ENCODE measurements around the gene OR1A2. TPM values are rescaled to one million over a fixed set of nuclear protein-coding genes. Genes with fewer than 3 reads are reported as not detected.
"Not testable (repeated sequence)": the region's sequence is repeated elsewhere in the genome, so short reads cannot be mapped to it uniquely, and the experiment has no call there.

Gene OR1A2
- total and polyA plus RNA-seq, 2 of the 4 experiments (the other 2 are of a cell fraction): not detected

- H4K20me1 ChIP-seq (ENCODE audit: insufficient read depth, low read length); H3K36me3 ChIP-seq (ENCODE audit: control insufficient read depth, insufficient read depth, low read length); H3K4me2 ChIP-seq (ENCODE audit: low read depth, low read length); H3K23ac ChIP-seq (ENCODE audit: low read depth, low read length); H3K27me3 ChIP-seq (ENCODE audit: control insufficient read depth, insufficient read depth, low read length); CTCF ChIA-PET; H3K4me3 ChIP-seq (ENCODE audit: insufficient read depth, low read depth, low read length); H2BK20ac ChIP-seq (ENCODE audit: low read depth, low read length); intact Hi-C loops (cut with micrococcal nuclease); H2BK5ac ChIP-seq (ENCODE audit: low read depth, low read length, poor library complexity, severe bottlenecking); H3K27ac ChIP-seq (ENCODE audit: insufficient read depth, low read length); H3K14ac ChIP-seq (replicated peaks; ENCODE audit: low read depth, low read length); ATAC-seq (ENCODE audit: low read depth); dilution Hi-C loops (cut with HindIII; ENCODE audit: low sequenced_read_pairs, unreplicated experiment); H3K4ac ChIP-seq (ENCODE audit: low read depth, low read length); in situ Hi-C loops (cut with MboI; ENCODE audit: low sequenced_read_pairs); H3K18ac ChIP-seq (ENCODE audit: low read depth, low read length); H2AK5ac ChIP-seq (ENCODE audit: low read depth, low read length); H4K91ac ChIP-seq (ENCODE audit: insufficient read depth, low read depth, low read length); H2AK9ac ChIP-seq (replicated peaks; ENCODE audit: low read depth, low read length, poor library complexity); H2AFZ ChIP-seq (replicated peaks; ENCODE audit: low read length, poor library complexity); H4K8ac ChIP-seq (ENCODE audit: low read depth in 2 of 2, low read length in 2 of 2); H3K9ac ChIP-seq (ENCODE audit: low read depth, low read length); POLR2A ChIA-PET (ENCODE audit: unreplicated experiment); H3K79me1 ChIP-seq (ENCODE audit: low read depth in 1 of 2, low read length in 2 of 2); H3K9me1 ChIP-seq (ENCODE audit: insufficient read depth, low read length); H4K5ac ChIP-seq (ENCODE audit: low read depth, low read length); H2BK15ac ChIP-seq (ENCODE audit: low read depth, low read length); H2BK120ac ChIP-seq (ENCODE audit: low read depth, low read length); H3K56ac ChIP-seq (ENCODE audit: extremely low read depth, insufficient read depth, low read length); DNase-seq; H3K4me1 ChIP-seq (ENCODE audit: control insufficient read depth, insufficient read depth, low read length); BruUV-seq (replicated peaks); H3K9me3 ChIP-seq (ENCODE audit: control insufficient read depth, insufficient read depth, low read length): not testable (repeated sequence)
Measured at GRCh38 chr17:3224721-3225352, 27.5 kb downstream of the OR1A2 start.

GRCh38 chr17:3232300-3232699 is 35.0 kb downstream of the OR1A2 start:
- H3K14ac ChIP-seq (replicated peaks; ENCODE audit: low read depth, low read length); H2BK5ac ChIP-seq (ENCODE audit: low read depth, low read length, poor library complexity, severe bottlenecking); H4K5ac ChIP-seq (ENCODE audit: low read depth, low read length); intact Hi-C loops (cut with micrococcal nuclease); BruUV-seq (replicated peaks); H3K23ac ChIP-seq (ENCODE audit: low read depth, low read length); H4K91ac ChIP-seq (ENCODE audit: insufficient read depth, low read depth, low read length); H3K9me1 ChIP-seq (ENCODE audit: insufficient read depth, low read length); CTCF ChIA-PET; H2BK15ac ChIP-seq (ENCODE audit: low read depth, low read length); H3K4me3 ChIP-seq (ENCODE audit: insufficient read depth, low read depth, low read length); H3K27ac ChIP-seq (ENCODE audit: insufficient read depth, low read length); H3K9me3 ChIP-seq (ENCODE audit: control insufficient read depth, insufficient read depth, low read length); H2AK5ac ChIP-seq (ENCODE audit: low read depth, low read length); dilution Hi-C loops (cut with HindIII; ENCODE audit: low sequenced_read_pairs, unreplicated experiment); H2AK9ac ChIP-seq (replicated peaks; ENCODE audit: low read depth, low read length, poor library complexity); H3K4ac ChIP-seq (ENCODE audit: low read depth, low read length); H3K56ac ChIP-seq (ENCODE audit: extremely low read depth, insufficient read depth, low read length); H3K27me3 ChIP-seq (ENCODE audit: control insufficient read depth, insufficient read depth, low read length); in situ Hi-C loops (cut with MboI; ENCODE audit: low sequenced_read_pairs); H4K8ac ChIP-seq (ENCODE audit: low read depth in 2 of 2, low read length in 2 of 2); DNase-seq; ATAC-seq (ENCODE audit: low read depth); H3K9ac ChIP-seq (ENCODE audit: low read depth, low read length); H3K4me1 ChIP-seq (ENCODE audit: control insufficient read depth, insufficient read depth, low read length); H3K36me3 ChIP-seq (ENCODE audit: control insufficient read depth, insufficient read depth, low read length); H2AFZ ChIP-seq (replicated peaks; ENCODE audit: low read length, poor library complexity); H3K4me2 ChIP-seq (ENCODE audit: low read depth, low read length); H2BK20ac ChIP-seq (ENCODE audit: low read depth, low read length); POLR2A ChIA-PET (ENCODE audit: unreplicated experiment); H2BK120ac ChIP-seq (ENCODE audit: low read depth, low read length); H4K20me1 ChIP-seq (ENCODE audit: insufficient read depth, low read length); H3K79me1 ChIP-seq (ENCODE audit: low read depth in 1 of 2, low read length in 2 of 2); H3K18ac ChIP-seq (ENCODE audit: low read depth, low read length): not testable (repeated sequence)
- 67% methylated on average over 1 of the region's 8 CpGs; no CpG with 5 or more reads in 1 of the 2 experiments for WGBS, 2 experiments (ENCODE audit: extremely low coverage in 2 of 2, insufficient read length in 1 of 2)

Data from IMR-90 (cell line).